Measurements from ENCODE around the gene LSAMP. TPM values are rescaled to one million over a fixed set of nuclear protein-coding genes. Genes with fewer than 3 reads are reported as not detected.
"Not testable (repeated sequence)": the region's sequence is repeated elsewhere in the genome, so short reads cannot be mapped to it uniquely, and the experiment has no call there.

Gene LSAMP
- total RNA-seq, 2 donors from 2014 or later: 1.1 to 5.9 TPM

- Histone ChIP-seq H3K36me3 (no peaks in the 10 kb centered on the region), H3K4me3 (no peak overlapping the region), H3K27me3 (no peaks in the 10 kb centered on the region), H3K27ac (no peak overlapping the region), H3K9me3 (no peaks in the 10 kb centered on the region), H3K4me1 (no peaks in the 10 kb centered on the region), H3K9ac (ENCODE audit: low read depth in 2 of 2, low read length in 2 of 2) (no peak overlapping the region)
- intact Hi-C loops (cut with DNase I): no loop called here
- DNase-seq: no peak
- no peak for TF ChIP-seq CTCF (IDR thresholded peaks at IDR 0.05)
Observed at GRCh38 chr3:115792206-115792955, 652.9 kb downstream of the LSAMP start.

GRCh38 chr3:115791271-115792153, 653.8 kb downstream of the LSAMP start:
- H3K9me3 ChIP-seq; H3K36me3 ChIP-seq; H3K27me3 ChIP-seq; H3K4me1 ChIP-seq; H3K4me3 ChIP-seq; DNase-seq; intact Hi-C loops (cut with DNase I); H3K9ac ChIP-seq (ENCODE audit: low read depth in 2 of 2, low read length in 2 of 2); H3K27ac ChIP-seq: not testable (repeated sequence)

- intact Hi-C loops (cut with DNase I): no loop called here
- no peak overlapping the region for H3K4me3 ChIP-seq
- no peak for DNase-seq
- no peak overlapping the region for H3K9ac ChIP-seq (ENCODE audit: low read depth in 2 of 2, low read length in 2 of 2)
- H3K27ac ChIP-seq: no peak overlapping the region
- no peaks in the 10 kb centered on the region for H3K4me1 ChIP-seq
- no peak for TF ChIP-seq CTCF (IDR thresholded peaks at IDR 0.05)
- no peaks in the 10 kb centered on the region for H3K36me3 ChIP-seq
- H3K9me3 ChIP-seq: no peaks in the 10 kb centered on the region
- H3K27me3 ChIP-seq: no peaks in the 10 kb centered on the region
Observed at GRCh38 chr3:115790759-115791158, 654.5 kb downstream of the LSAMP start.

DNA sequence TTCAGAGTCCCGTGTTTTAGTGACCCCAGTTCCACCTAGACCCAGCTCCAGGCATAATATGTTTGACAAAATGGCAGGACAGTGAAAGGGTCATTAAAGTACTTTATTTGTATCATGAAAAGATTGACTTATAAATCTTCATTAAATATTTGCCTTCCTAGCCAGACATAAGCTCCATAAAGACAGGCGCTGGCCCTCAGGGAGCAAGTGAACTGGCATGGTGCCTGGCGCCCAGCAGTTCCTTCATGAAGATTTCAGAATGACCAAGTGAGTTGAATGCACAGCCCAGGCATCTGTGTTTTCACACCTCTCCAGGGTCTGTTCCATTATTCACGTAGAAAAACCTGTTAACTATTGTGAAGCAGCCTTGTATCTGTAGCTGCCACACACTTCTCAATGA, 655.8 kb downstream of the LSAMP start:
- H3K9me3 ChIP-seq: no peaks in the 10 kb centered on the region
- no peaks in the 10 kb centered on the region for H3K36me3 ChIP-seq
- H3K9ac ChIP-seq (ENCODE audit: low read depth in 2 of 2, low read length in 2 of 2): no peak overlapping the region

DNA sequence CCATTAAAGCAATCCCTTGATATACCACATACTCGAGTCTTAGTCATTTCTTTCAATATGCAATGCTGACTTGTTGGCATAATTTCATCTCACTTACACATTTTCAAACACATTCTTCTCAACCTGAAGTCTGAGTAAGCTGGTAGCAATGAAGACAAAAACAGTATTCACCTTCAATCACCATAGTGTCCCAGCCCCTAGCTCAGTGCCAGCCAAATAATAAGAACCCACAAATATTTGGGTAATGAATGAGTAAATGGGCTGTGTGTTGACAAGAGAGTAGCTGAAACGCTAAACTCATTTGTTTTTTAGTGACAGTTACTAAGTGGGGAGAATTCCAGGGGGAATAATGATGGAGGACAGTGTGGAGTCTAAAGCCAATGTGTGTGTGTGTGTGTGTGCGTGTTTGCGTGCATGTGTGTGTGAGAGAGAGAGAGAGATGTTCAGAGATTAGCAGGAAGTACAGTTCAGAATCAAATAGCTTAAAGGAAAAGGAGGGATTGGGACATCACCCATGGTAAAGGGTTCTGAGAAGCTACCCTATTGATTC, 656.3 kb downstream of the LSAMP start:
- Histone ChIP-seq H3K36me3 (no peaks in the 10 kb centered on the region), H3K27me3 (no peaks in the 10 kb centered on the region), H3K9me3 (no peaks in the 10 kb centered on the region), H3K27ac (no peak overlapping the region), H3K9ac (ENCODE audit: low read depth in 2 of 2, low read length in 2 of 2) (no peak overlapping the region), H3K4me3 (no peak overlapping the region), H3K4me1 (peaks cover 3% of the 10 kb centered on the region)
- no peak for DNase-seq
- intact Hi-C loops (cut with DNase I): loop anchor here (10.0 kb wide), 2 partner anchors 574 to 634 kb away; no protein-coding TSS in a partner anchor
- no peak for TF ChIP-seq CTCF (IDR thresholded peaks at IDR 0.05)

More for the DNA sequence above, 655.8 kb downstream of the LSAMP start:
- Histone ChIP-seq H3K27ac (no peak overlapping the region), H3K4me1 (peaks cover 3% of the 10 kb centered on the region), H3K27me3 (no peaks in the 10 kb centered on the region), H3K4me3 (no peak overlapping the region)
- DNase-seq: no peak
- intact Hi-C loops (cut with DNase I): loop anchor here (10.0 kb wide), 2 partner anchors 575 to 635 kb away; no protein-coding TSS in a partner anchor
- TF ChIP-seq CTCF (IDR thresholded peaks at IDR 0.05): no peak

All from colonic mucosa (tissue), 4 donors.